Right atrium auricular region (tissue), 2 donors: Measurements from ENCODE around the gene IL1RN. TPM values are rescaled to one million over a fixed set of nuclear protein-coding genes. Genes with fewer than 3 reads are reported as not detected.

Source experiments
- DNase-seq: peaks from one replicate; pipeline ENCODE4 v3.0.0-alpha.2; 2019; ENCODE audit warnings: low spot score
- H3K27ac ChIP-seq, 2 donors: fragments of 200-600 bp; sonication (generic); 1 replicate in 1 of 2; 2 replicates in 1 of 2; pipeline ENCODE4 v1.5.1; 2016 to 2019
- H3K27me3 ChIP-seq, 2 donors: fragments of 200-600 bp; sonication (generic); one replicate each; pipeline versions ENCODE4 v1.5.1 to v1.6.0; 2017 to 2019
- H3K36me3 ChIP-seq: fragments of 200-600 bp; sonication (generic); one replicate; pipeline ENCODE4 v1.5.1; 2016
- H3K4me1 ChIP-seq, 2 donors: fragments of 200-600 bp; sonication (generic); one replicate each; pipeline versions ENCODE4 v1.5.1 to v1.6.0; 2017 to 2019
- H3K4me3 ChIP-seq, 2 donors: fragments of 200-600 bp; sonication (generic); 1 replicate in 1 of 2; 2 replicates in 1 of 2; pipeline ENCODE4 v1.5.1; 2017 to 2019; ENCODE audit warnings: mild to moderate bottlenecking in 1 of 2, moderate library complexity in 1 of 2
- H3K9me3 ChIP-seq, 2 donors: fragments of 200-600 bp; sonication (generic); one replicate each; pipeline ENCODE4 v1.5.1; 2019
- CTCF ChIP-seq, 2 donors: fragments of 200-600 bp; sonication (generic); IDR thresholded peaks; one replicate each; pipeline ENCODE4 v1.5.1; 2019; ENCODE audit warnings: antibody characterized with exemption in 2 of 2
- total RNA-seq, 2 donors: library from RNA; depleted of rRNA; stranded (reverse); fragments of >200 nt; gene quantifications; one replicate each; pipeline ENCODE4 v1.1.0, GENCODE V29; 2016

IL1RN gene
- total RNA-seq, 2 donors from 2014 or later: 0.41 to 1.3 TPM

- no peak overlapping the region for H3K4me3 ChIP-seq
- DNase-seq: no peak
- H3K36me3 ChIP-seq: no peaks in the 10 kb centered on the region
- H3K9me3 ChIP-seq: peaks cover 0 to 10% of the 10 kb centered on the region in 2 donors
- TF ChIP-seq CTCF (IDR thresholded peaks at IDR 0.05): no peak
- H3K4me1 ChIP-seq: no peaks in the 10 kb centered on the region
- no peak overlapping the region for H3K27ac ChIP-seq
- no peaks in the 10 kb centered on the region for H3K27me3 ChIP-seq
Observed at GRCh38 chr2:113105047-113105785, 22.2 kb upstream of the IL1RN start.

- no peak for DNase-seq
- TF ChIP-seq CTCF (IDR thresholded peaks at IDR 0.05): no peak
- Histone ChIP-seq H3K27ac (no peak overlapping the region), H3K27me3 (no peaks in the 10 kb centered on the region), H3K4me1 (no peaks in the 10 kb centered on the region), H3K4me3 (no peak overlapping the region), H3K9me3 (no peaks in the 10 kb centered on the region), H3K36me3 (no peaks in the 10 kb centered on the region)
Observed at GRCh38 chr2:113111121-113111520, 16.3 kb upstream of the IL1RN start.

- no peak for DNase-seq
- Histone ChIP-seq H3K27me3 (no peaks in the 10 kb centered on the region), H3K36me3 (no peaks in the 10 kb centered on the region), H3K9me3 (no peaks in the 10 kb centered on the region), H3K27ac (no peak overlapping the region), H3K4me3 (no peak overlapping the region), H3K4me1 (no peaks in the 10 kb centered on the region)
- no peak for TF ChIP-seq CTCF (IDR thresholded peaks at IDR 0.05)
Observed at GRCh38 chr2:113111823-113112287, 15.5 kb upstream of the IL1RN start.

GRCh38 chr2:113112441-113112840, 15.0 kb upstream of the IL1RN start:
- no peak for TF ChIP-seq CTCF (IDR thresholded peaks at IDR 0.05)
- Histone ChIP-seq H3K27me3 (no peaks in the 10 kb centered on the region), H3K9me3 (no peaks in the 10 kb centered on the region), H3K4me3 (no peak overlapping the region), H3K36me3 (no peaks in the 10 kb centered on the region), H3K4me1 (no peaks in the 10 kb centered on the region), H3K27ac (no peak overlapping the region)
- DNase-seq: peak; percentile 49

GRCh38 chr2:113112871-113113270, 14.5 kb upstream of the IL1RN start:
- Histone ChIP-seq H3K9me3 (no peaks in the 10 kb centered on the region), H3K36me3 (no peaks in the 10 kb centered on the region), H3K4me1 (no peaks in the 10 kb centered on the region), H3K27me3 (no peaks in the 10 kb centered on the region), H3K4me3 (no peak overlapping the region), H3K27ac (no peak overlapping the region)
- no peak for TF ChIP-seq CTCF (IDR thresholded peaks at IDR 0.05)
- no peak for DNase-seq

GRCh38 chr2:113113807-113114206, 13.6 kb upstream of the IL1RN start:
- Histone ChIP-seq H3K4me1 (no peaks in the 10 kb centered on the region), H3K36me3 (no peaks in the 10 kb centered on the region), H3K9me3 (no peaks in the 10 kb centered on the region), H3K4me3 (no peak overlapping the region), H3K27me3 (no peaks in the 10 kb centered on the region), H3K27ac (no peak overlapping the region)
- TF ChIP-seq CTCF (IDR thresholded peaks at IDR 0.05): no peak
- no peak for DNase-seq
